CMK (cell line): ENCODE data around the gene POLDIP3.

Source experiments
- DNase-seq: peaks from one replicate; pipeline ENCODE4 v3.0.0-alpha.2; 2010; ENCODE audit warnings: low read depth

The POLDIP3 gene

GRCh38 chr22:42614312-42615091, at the start of gene POLDIP3:
POLDIP3 (minus strand) TSS chr22:42614883; CDS start chr22:42614857, 26 bp downstream.
- peak; percentile 95 for DNase-seq

GRCh38 chr22:42661985-42662831, 47.5 kb upstream of the POLDIP3 start:
- no peak for DNase-seq

- no peak for DNase-seq
Observed at GRCh38 chr22:42656578-42656977, 41.9 kb upstream of the POLDIP3 start.

GRCh38 chr22:42655693-42656092, 41.0 kb upstream of the POLDIP3 start:
- DNase-seq = no peak

- DNase-seq = no peak
Observed at GRCh38 chr22:42654436-42655073, 39.9 kb upstream of the POLDIP3 start.

GRCh38 chr22:42653999-42654398, 39.3 kb upstream of the POLDIP3 start:
- no peak for DNase-seq

GRCh38 chr22:42651134-42651533, 36.5 kb upstream of the POLDIP3 start:
- no peak for DNase-seq

- no peak for DNase-seq
Observed at GRCh38 chr22:42649246-42650099, 34.8 kb upstream of the POLDIP3 start, which contains the start of gene CYB5R3. CYB5R3 (minus strand) TSS chr22:42649392; CDS start chr22:42649315, 77 bp downstream.

GRCh38 chr22:42648368-42649245, 33.9 kb upstream of the POLDIP3 start:
- DNase-seq = no peak

GRCh38 chr22:42648017-42648367, 33.3 kb upstream of the POLDIP3 start:
- no peak for DNase-seq

GRCh38 chr22:42646569-42647525, 32.2 kb upstream of the POLDIP3 start:
- no peak for DNase-seq

- no peak for DNase-seq
Observed at GRCh38 chr22:42645938-42646568, 31.4 kb upstream of the POLDIP3 start.

- DNase-seq = no peak
Observed at GRCh38 chr22:42645341-42645937, 30.8 kb upstream of the POLDIP3 start.

GRCh38 chr22:42644422-42645340, 30.0 kb upstream of the POLDIP3 start:
- no peak for DNase-seq

GRCh38 chr22:42643634-42644421, 29.1 kb upstream of the POLDIP3 start:
- DNase-seq = no peak

GRCh38 chr22:42642806-42643633, 28.3 kb upstream of the POLDIP3 start:
- DNase-seq = no peak
